Natural killer cell (primary cell): ENCODE data around the gene BMP6. TPM values are rescaled to one million over a fixed set of nuclear protein-coding genes. Genes with fewer than 3 reads are reported as not detected.
A peak's percentile ranks its signal among the peaks of the same experiment; 100 is the strongest.

Experiments used
- ATAC-seq, 3 donors: fragments of 150-1000 bp in 2 of 3; fragments of 200-7000 bp in 1 of 3; cut with Tn5 transposase; 1 replicate in 1 of 3; 2 replicates in 2 of 3; pipeline ENCODE4 v1.10.0; 2021; ENCODE audit warnings: mild to moderate bottlenecking in 2 of 3, moderate library complexity in 2 of 3
- DNase-seq, 2 donors: peaks; one replicate each; pipeline versions ENCODE4 v3.0.0 to v3.0.0-alpha.2; 2013 to 2021; ENCODE audit warnings: mixed read lengths in 1 of 2
- H3K27ac ChIP-seq: one replicate; pipeline ENCODE4 v1.5.1; 2013; ENCODE audit warnings: mild to moderate bottlenecking, low read length
- H3K27me3 ChIP-seq: one replicate; pipeline ENCODE4 v1.6.1; 2013; ENCODE audit warnings: low read length; ENCODE audit not compliant: control insufficient read depth, insufficient read depth
- H3K36me3 ChIP-seq: one replicate; pipeline ENCODE4 v1.6.1; 2013; ENCODE audit warnings: low read length; ENCODE audit not compliant: control insufficient read depth, insufficient read depth
- H3K4me1 ChIP-seq: one replicate; pipeline ENCODE4 v1.6.1; 2013; ENCODE audit warnings: low read length; ENCODE audit not compliant: control insufficient read depth, insufficient read depth
- H3K4me3 ChIP-seq: one replicate; pipeline ENCODE4 v1.5.1; 2013; ENCODE audit warnings: low read length
- H3K9me3 ChIP-seq: one replicate; pipeline ENCODE4 v1.6.1; 2013; ENCODE audit warnings: low read length; ENCODE audit not compliant: control insufficient read depth, insufficient read depth
- H3K27ac Mint-ChIP-seq, 2 donors: one replicate each; pipeline ENCODE4 v1.8.0; 2022; ENCODE audit warnings: mild to moderate bottlenecking in 2 of 2, mixed read lengths in 2 of 2, moderate library complexity in 1 of 2
- H3K27me3 Mint-ChIP-seq, 2 donors: one replicate each; pipeline ENCODE4 v1.8.0; 2022; ENCODE audit warnings: low read depth in 2 of 2, mixed read lengths in 2 of 2
- H3K36me3 Mint-ChIP-seq: one replicate; pipeline ENCODE4 v1.8.0; 2022; ENCODE audit warnings: mixed read lengths
- H3K4me1 Mint-ChIP-seq, 2 donors: one replicate each; pipeline ENCODE4 v1.8.0; 2022; ENCODE audit warnings: mixed read lengths in 2 of 2
- H3K4me3 Mint-ChIP-seq: one replicate; pipeline ENCODE4 v1.8.0; 2022; ENCODE audit warnings: mild to moderate bottlenecking, moderate library complexity, mixed read lengths
- H3K9me3 Mint-ChIP-seq, 2 donors: one replicate each; pipeline ENCODE4 v1.8.0; 2022; ENCODE audit warnings: mixed read lengths in 2 of 2
- WGBS: methylation state at CpG from one replicate; pipeline ENCODE4 v1.1.7; 2013; ENCODE audit warnings: missing lambda C conversion rate; ENCODE audit not compliant: insufficient coverage; 5-methylcytosine and 5-hydroxymethylcytosine counted together
- intact Hi-C: fragments of 100-400 bp; cut with micrococcal nuclease; formaldehyde crosslinking; loops from one replicate; pipeline ENCODE4 v1.14.2; 2022
- total RNA-seq, 4 donors: library from RNA; stranded (reverse); fragments of 120-200 nt in 1 of 4; gene quantifications; one replicate each; pipeline versions ENCODE4 v1.2.3 to v1.2.4, GENCODE V29; 2013 to 2022
- TF ChIP-seq, protein P1 (sequence below): fragments of 200-600 bp; IDR thresholded peaks from one replicate; pipeline ENCODE4 v1.8.0; 2022; ENCODE audit warnings: antibody characterized with exemption

BMP6 gene
- total RNA-seq, 3 donors from 2014 or later (not counting 1 experiment from before 2014, with no cell fraction given): 0.25 to 2.6 (median 0.73) TPM

DNA sequence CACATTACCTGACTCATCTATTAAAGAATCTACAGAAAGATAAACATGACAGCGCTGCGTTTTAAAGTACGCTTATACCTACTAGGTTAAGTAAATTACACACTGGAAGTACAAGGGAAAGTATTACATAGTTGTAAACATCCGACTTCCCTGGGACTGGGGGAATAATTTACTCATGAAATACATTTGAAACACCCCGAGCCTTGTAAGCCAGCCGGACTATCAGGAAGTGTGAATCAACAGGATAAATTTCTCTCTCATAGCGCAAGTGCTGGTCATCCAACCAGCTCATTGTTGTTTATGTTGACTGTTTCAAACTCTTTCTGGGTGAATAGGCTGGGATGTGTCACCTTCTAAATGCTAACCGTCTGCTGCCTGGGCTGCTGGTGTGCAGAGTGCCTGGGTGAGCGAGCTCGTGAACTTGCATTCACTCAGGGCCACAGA, 4.9 kb downstream of the BMP6 start:
- no peaks in the 10 kb centered on the region for H3K36me3 Mint-ChIP-seq
- Histone ChIP-seq H3K36me3 (no peaks in the 10 kb centered on the region), H3K4me1 (peaks cover 21% of the 10 kb centered on the region), H3K4me3 (no peak overlapping the region), H3K9me3 (no peaks in the 10 kb centered on the region), H3K27ac (no peak overlapping the region), H3K27me3 (peaks cover 25% of the 10 kb centered on the region)
- H3K4me3 Mint-ChIP-seq: no peak overlapping the region
- TF ChIP-seq, protein P1, sequence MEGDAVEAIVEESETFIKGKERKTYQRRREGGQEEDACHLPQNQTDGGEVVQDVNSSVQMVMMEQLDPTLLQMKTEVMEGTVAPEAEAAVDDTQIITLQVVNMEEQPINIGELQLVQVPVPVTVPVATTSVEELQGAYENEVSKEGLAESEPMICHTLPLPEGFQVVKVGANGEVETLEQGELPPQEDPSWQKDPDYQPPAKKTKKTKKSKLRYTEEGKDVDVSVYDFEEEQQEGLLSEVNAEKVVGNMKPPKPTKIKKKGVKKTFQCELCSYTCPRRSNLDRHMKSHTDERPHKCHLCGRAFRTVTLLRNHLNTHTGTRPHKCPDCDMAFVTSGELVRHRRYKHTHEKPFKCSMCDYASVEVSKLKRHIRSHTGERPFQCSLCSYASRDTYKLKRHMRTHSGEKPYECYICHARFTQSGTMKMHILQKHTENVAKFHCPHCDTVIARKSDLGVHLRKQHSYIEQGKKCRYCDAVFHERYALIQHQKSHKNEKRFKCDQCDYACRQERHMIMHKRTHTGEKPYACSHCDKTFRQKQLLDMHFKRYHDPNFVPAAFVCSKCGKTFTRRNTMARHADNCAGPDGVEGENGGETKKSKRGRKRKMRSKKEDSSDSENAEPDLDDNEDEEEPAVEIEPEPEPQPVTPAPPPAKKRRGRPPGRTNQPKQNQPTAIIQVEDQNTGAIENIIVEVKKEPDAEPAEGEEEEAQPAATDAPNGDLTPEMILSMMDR: no peak
- no peak overlapping the region for H3K27ac Mint-ChIP-seq
- ATAC-seq (no peak), DNase-seq (no peak)
- 65% methylated on average over 7 of the region's 10 CpGs for WGBS
- H3K9me3 Mint-ChIP-seq: no peaks in the 10 kb centered on the region
- H3K27me3 Mint-ChIP-seq: peaks cover 32 to 71% of the 10 kb centered on the region in 2 donors
- peaks cover 0 to 8% of the 10 kb centered on the region in 2 donors for H3K4me1 Mint-ChIP-seq
- intact Hi-C loops: no loop called here

- TF ChIP-seq, protein P1: no peak
- H3K4me3 Mint-ChIP-seq: no peak overlapping the region
- Histone ChIP-seq H3K27me3 (peaks cover 25% of the 10 kb centered on the region), H3K4me1 (peaks cover 20% of the 10 kb centered on the region), H3K27ac (no peak overlapping the region), H3K9me3 (no peaks in the 10 kb centered on the region), H3K4me3 (no peak overlapping the region), H3K36me3 (no peaks in the 10 kb centered on the region)
- DNase-seq (no peak), ATAC-seq (peak in 1 of 3 donors; percentile 62)
- intact Hi-C loops: no loop called here
- no peaks in the 10 kb centered on the region for H3K36me3 Mint-ChIP-seq
- no CpG with 5 or more reads among the region's 2 CpGs for WGBS
- peaks cover 28 to 76% of the 10 kb centered on the region in 2 donors for H3K27me3 Mint-ChIP-seq
- peaks cover 0 to 3% of the 10 kb centered on the region in 2 donors for H3K4me1 Mint-ChIP-seq
- H3K27ac Mint-ChIP-seq: no peak overlapping the region
- no peaks in the 10 kb centered on the region for H3K9me3 Mint-ChIP-seq
Measured at GRCh38 chr6:7731294-7731693, 5.4 kb downstream of the BMP6 start.

DNA sequence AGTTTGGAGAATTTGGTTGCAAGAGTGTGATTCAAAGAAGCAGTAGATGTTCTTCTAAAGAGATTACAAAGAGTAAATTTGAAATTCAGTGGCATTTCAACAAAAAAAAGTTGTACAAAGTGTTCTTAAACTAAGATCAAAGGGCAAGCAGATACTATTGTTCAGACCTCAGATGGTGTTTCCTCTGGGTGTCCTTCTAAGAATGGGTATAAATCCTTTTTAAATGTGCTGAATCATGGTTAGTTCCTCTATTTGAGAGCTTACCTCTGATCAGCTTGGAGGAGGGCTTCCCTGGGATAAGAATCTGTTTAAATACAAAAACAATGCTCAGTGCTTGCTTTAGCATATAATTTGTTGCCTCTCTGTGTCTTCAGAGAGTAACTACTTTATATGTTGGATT, 6.3 kb downstream of the BMP6 start:
- H3K4me1 Mint-ChIP-seq: no peaks in the 10 kb centered on the region
- no peak overlapping the region for H3K4me3 Mint-ChIP-seq
- H3K4me1 ChIP-seq: peaks cover 15% of the 10 kb centered on the region
- no peak for ATAC-seq
- no peak overlapping the region for H3K27ac ChIP-seq
- no peak overlapping the region for H3K27ac Mint-ChIP-seq
- TF ChIP-seq, protein P1: no peak
- no peaks in the 10 kb centered on the region for H3K9me3 Mint-ChIP-seq
- H3K9me3 ChIP-seq: no peaks in the 10 kb centered on the region
- H3K27me3 ChIP-seq: peaks cover 25% of the 10 kb centered on the region
- no peaks in the 10 kb centered on the region for H3K36me3 Mint-ChIP-seq
- H3K4me3 ChIP-seq: no peak overlapping the region
- intact Hi-C loops: no loop called here
- no peaks in the 10 kb centered on the region for H3K36me3 ChIP-seq
- H3K27me3 Mint-ChIP-seq: peaks cover 28 to 77% of the 10 kb centered on the region in 2 donors
- DNase-seq: no peak

DNA sequence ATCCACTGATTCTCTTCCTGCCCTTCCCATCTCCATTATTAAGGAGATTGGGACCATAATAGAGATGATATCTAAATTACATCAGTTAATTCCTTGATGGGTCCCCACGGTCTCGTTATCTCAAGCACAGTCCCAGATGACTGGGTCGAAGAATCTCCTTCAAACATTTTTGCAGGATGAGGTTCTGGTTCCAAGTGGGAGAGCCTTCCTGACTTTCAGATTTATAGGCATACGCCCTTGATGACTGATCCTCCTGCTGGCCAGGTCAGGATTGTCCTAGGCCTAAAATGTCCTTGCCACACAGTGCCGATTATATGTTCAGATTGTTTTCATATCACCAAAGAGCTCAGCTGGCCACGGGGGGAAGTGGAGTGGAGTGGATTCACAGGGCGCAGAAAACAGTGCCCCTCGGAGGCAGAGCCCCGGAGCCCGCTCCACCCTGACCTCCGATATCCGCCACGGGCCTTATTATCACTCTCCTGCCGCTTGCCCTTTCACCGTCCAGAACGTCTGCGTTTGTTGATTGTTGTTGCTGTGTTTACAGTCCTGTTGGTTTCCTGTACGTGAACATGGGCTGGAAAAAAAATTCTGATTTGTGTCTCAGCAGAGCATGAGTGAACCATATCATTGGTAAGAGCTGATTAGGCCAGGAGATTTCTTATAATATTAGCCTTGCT, 8.9 kb downstream of the BMP6 start:
- H3K9me3 ChIP-seq: no peaks in the 10 kb centered on the region
- H3K36me3 ChIP-seq: no peaks in the 10 kb centered on the region
- intact Hi-C loops: no loop called here
- Mint-ChIP-seq H3K4me1 (no peaks in the 10 kb centered on the region), H3K27me3 (peaks cover 15 to 74% of the 10 kb centered on the region in 2 donors), H3K4me3 (no peak overlapping the region), H3K36me3 (no peaks in the 10 kb centered on the region), H3K9me3 (no peaks in the 10 kb centered on the region), H3K27ac (no peak overlapping the region)
- TF ChIP-seq, protein P1: no peak
- H3K27ac ChIP-seq: no peak overlapping the region
- H3K27me3 ChIP-seq: peaks cover 15% of the 10 kb centered on the region
- WGBS: 91% methylated on average over 18 of the region's 18 CpGs
- no peak for ATAC-seq
- H3K4me1 ChIP-seq: no peaks in the 10 kb centered on the region
- no peak for DNase-seq
- no peak overlapping the region for H3K4me3 ChIP-seq
